Neural cell (in vitro differentiated cells): Measurements from ENCODE around the gene SLC6A15. TPM values are rescaled to one million over a fixed set of nuclear protein-coding genes. Genes with fewer than 3 reads are reported as not detected.

Source experiments
- H2AFZ ChIP-seq: fragments of 200-600, 300-800 bp; sonication (generic), shearing (Covaris generic); 2 replicates; pipeline ENCODE4 v1.6.0; 2014; ENCODE audit warnings: low read depth, mild to moderate bottlenecking, antibody characterized with exemption, low read length, moderate library complexity
- H3F3A ChIP-seq: fragments of 200-600 bp; shearing (Covaris generic); 2 replicates; pipeline ENCODE4 v1.6.1; 2016; ENCODE audit warnings: mild to moderate bottlenecking, moderate library complexity, mixed read lengths, antibody characterized with exemption, low read length; ENCODE audit not compliant: insufficient read depth, poor library complexity, severe bottlenecking
- H3K27ac ChIP-seq: fragments of 200-600, 300-800 bp; sonication (generic), shearing (Covaris generic); 2 replicates; pipeline ENCODE4 v1.5.1; 2014; ENCODE audit warnings: mild to moderate bottlenecking, low read length, moderate library complexity
- H3K27me3 ChIP-seq: fragments of 300-800, 200-600 bp; sonication (generic), shearing (Covaris generic); 2 replicates; pipeline ENCODE4 v1.6.0; 2014; ENCODE audit warnings: mild to moderate bottlenecking, low read depth, low read length, moderate library complexity; ENCODE audit not compliant: insufficient read depth
- H3K36me3 ChIP-seq: fragments of 300-800, 200-600 bp; sonication (generic), shearing (Covaris generic); 2 replicates; pipeline ENCODE4 v1.5.1; 2014; ENCODE audit warnings: mild to moderate bottlenecking, antibody characterized with exemption, low read length, moderate library complexity; ENCODE audit not compliant: insufficient read depth
- H3K4me2 ChIP-seq: fragments of 300-800, 200-600 bp; sonication (generic), shearing (Covaris generic); 2 replicates; pipeline ENCODE4 v1.6.0; 2014; ENCODE audit warnings: mild to moderate bottlenecking, low read length
- H3K4me3 ChIP-seq: fragments of 300-800, 200-600 bp; sonication (generic), shearing (Covaris generic); 2 replicates; pipeline ENCODE4 v1.5.1; 2014; ENCODE audit warnings: mild to moderate bottlenecking, low read length, moderate library complexity
- H3K79me2 ChIP-seq: fragments of 200-600 bp; shearing (Covaris generic); replicated peaks from 2 replicates; pipeline ENCODE4 v1.6.0; 2014; ENCODE audit warnings: mild to moderate bottlenecking, low read length, moderate library complexity; ENCODE audit not compliant: insufficient read depth
- H3K9ac ChIP-seq: fragments of 300-800, 200-600 bp; sonication (generic), shearing (Covaris generic); 2 replicates; pipeline ENCODE4 v1.6.1; 2016; ENCODE audit warnings: mild to moderate bottlenecking, low read length, mixed read lengths
- H3K9me2 ChIP-seq: fragments of 200-600 bp; shearing (Covaris generic); 2 replicates; pipeline ENCODE4 v1.6.1; 2016; ENCODE audit warnings: mild to moderate bottlenecking, low read length, mixed read lengths; ENCODE audit not compliant: insufficient read depth
- H3K9me3 ChIP-seq: fragments of 200-600, 300-800 bp; sonication (generic), shearing (Covaris generic); 2 replicates; pipeline ENCODE4 v1.6.1; 2016; ENCODE audit warnings: mild to moderate bottlenecking, mixed run types, low read length, moderate library complexity, mixed read lengths
- H4K20me1 ChIP-seq: fragments of 200-600 bp; shearing (Covaris generic); 2 replicates; pipeline ENCODE4 v1.6.1; 2016; ENCODE audit warnings: mild to moderate bottlenecking, mixed run types; ENCODE audit not compliant: insufficient read depth
- EP300 ChIP-seq: fragments of 450-650 bp; conservative IDR thresholded peaks from 2 replicates; pipeline ENCODE4 v1.6.1; 2014; ENCODE audit warnings: antibody characterized with exemption, mild to moderate bottlenecking, moderate library complexity; ENCODE audit not compliant: poor library complexity, severe bottlenecking
- EZH2 ChIP-seq: fragments of 200-600, 300-800 bp; shearing (Covaris generic), sonication (generic); IDR thresholded peaks from 2 replicates; pipeline ENCODE4 v1.6.1; 2014; ENCODE audit warnings: antibody characterized with exemption, low read length, borderline replicate concordance, mild to moderate bottlenecking; ENCODE audit not compliant: insufficient read depth, poor library complexity, severe bottlenecking
- MXI1 ChIP-seq: fragments of 450-650 bp; conservative IDR thresholded peaks from 2 replicates; pipeline ENCODE4 v1.6.1; 2014; ENCODE audit warnings: antibody characterized with exemption, mild to moderate bottlenecking; ENCODE audit not compliant: poor library complexity, severe bottlenecking
- POLR2AphosphoS5 ChIP-seq: IDR thresholded peaks from 2 replicates; pipeline ENCODE4 v1.6.1; 2012
- RAD21 ChIP-seq: fragments of 450-650 bp; conservative IDR thresholded peaks from 2 replicates; pipeline ENCODE4 v1.6.1; 2014; ENCODE audit warnings: antibody characterized with exemption, mild to moderate bottlenecking, moderate library complexity
- SMC3 ChIP-seq: fragments of 450-650 bp; conservative IDR thresholded peaks from 2 replicates; pipeline ENCODE4 v1.6.1; 2014; ENCODE audit warnings: antibody characterized with exemption, mild to moderate bottlenecking, moderate library complexity; ENCODE audit not compliant: poor library complexity
- TAF1 ChIP-seq: IDR thresholded peaks from 2 replicates; pipeline ENCODE4 v1.6.1; 2012; ENCODE audit warnings: low read depth
- polyA plus RNA-seq: library from polyadenylated mRNA; depleted of rRNA; stranded (reverse); fragments of >200 nt; gene quantifications from 2 replicates; pipeline ENCODE4 v1.2.3, GENCODE V29; 2014
- TF ChIP-seq, protein P1 (sequence below): IDR thresholded peaks from 2 replicates; pipeline ENCODE4 v1.6.1; 2012; ENCODE audit warnings: borderline replicate concordance
- TF ChIP-seq, protein P2 (sequence below): fragments of 450-650 bp; IDR thresholded peaks from 2 replicates; pipeline ENCODE4 v1.5.1; 2014; ENCODE audit warnings: antibody characterized with exemption, mild to moderate bottlenecking, moderate library complexity; ENCODE audit not compliant: poor library complexity, severe bottlenecking

Gene SLC6A15
- polyA plus RNA-seq, 1 donor from 2014 or later: 11.4 TPM

DNA sequence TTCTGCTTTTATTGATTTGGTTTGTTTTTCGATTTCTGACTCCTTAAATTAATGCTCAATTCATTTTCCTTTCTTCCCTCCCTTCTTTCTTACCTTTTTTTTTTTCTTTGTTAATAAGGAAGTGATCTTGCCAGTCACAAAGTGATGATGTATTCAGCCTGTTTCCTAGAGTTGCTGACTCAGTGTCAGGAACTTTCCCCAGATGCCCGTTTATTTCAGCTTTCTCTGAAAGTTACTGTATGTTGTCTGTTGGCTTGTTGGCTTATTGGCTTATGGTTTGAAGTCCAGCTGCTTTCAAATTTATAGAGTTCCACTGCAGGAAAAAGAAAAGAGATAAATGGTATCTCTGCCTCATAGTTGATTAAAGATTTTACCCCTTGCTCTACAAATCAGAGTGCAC, 12.4 kb upstream of the SLC6A15 start:
- no peak overlapping the region for H2AFZ ChIP-seq
- no peak overlapping the region for H3K4me2 ChIP-seq

DNA sequence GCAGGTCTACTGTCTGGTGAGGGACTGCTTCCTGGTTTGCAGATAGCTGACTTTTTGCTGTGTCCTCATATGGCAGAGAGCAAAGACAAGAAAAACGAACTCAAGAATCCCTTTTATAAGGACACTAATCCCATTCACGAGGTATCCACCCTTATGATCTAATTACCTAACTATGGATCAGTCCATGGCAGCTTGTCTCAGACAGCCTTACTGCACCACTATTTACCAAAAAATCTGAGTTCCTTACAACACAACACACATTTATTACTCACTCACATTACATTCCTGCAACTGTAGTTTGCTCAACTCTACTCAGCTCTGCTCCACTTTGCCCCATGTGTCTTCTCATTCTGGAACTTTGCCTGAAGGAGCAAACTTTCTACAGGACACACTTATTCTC, 10.1 kb upstream of the SLC6A15 start:
- Histone ChIP-seq H3F3A (no peaks in the 10 kb centered on the region), H3K27me3 (no peaks in the 10 kb centered on the region), H3K9me2 (no peaks in the 10 kb centered on the region), H3K9me3 (no peaks in the 10 kb centered on the region), H4K20me1 (no peaks in the 10 kb centered on the region), H3K27ac (no peak overlapping the region), H3K4me2 (no peak overlapping the region), H2AFZ (no peak overlapping the region), H3K9ac (no peak overlapping the region), H3K79me2 (no peaks in the 10 kb centered on the region), H3K36me3 (no peaks in the 10 kb centered on the region), H3K4me3 (no peak overlapping the region)
- TF ChIP-seq EP300 (no peak), MXI1 (no peak), TAF1 (no peak), EZH2 (no peak), POLR2AphosphoS5 (no peak), RAD21 (no peak), SMC3 (no peak)
- TF ChIP-seq, protein P1, sequence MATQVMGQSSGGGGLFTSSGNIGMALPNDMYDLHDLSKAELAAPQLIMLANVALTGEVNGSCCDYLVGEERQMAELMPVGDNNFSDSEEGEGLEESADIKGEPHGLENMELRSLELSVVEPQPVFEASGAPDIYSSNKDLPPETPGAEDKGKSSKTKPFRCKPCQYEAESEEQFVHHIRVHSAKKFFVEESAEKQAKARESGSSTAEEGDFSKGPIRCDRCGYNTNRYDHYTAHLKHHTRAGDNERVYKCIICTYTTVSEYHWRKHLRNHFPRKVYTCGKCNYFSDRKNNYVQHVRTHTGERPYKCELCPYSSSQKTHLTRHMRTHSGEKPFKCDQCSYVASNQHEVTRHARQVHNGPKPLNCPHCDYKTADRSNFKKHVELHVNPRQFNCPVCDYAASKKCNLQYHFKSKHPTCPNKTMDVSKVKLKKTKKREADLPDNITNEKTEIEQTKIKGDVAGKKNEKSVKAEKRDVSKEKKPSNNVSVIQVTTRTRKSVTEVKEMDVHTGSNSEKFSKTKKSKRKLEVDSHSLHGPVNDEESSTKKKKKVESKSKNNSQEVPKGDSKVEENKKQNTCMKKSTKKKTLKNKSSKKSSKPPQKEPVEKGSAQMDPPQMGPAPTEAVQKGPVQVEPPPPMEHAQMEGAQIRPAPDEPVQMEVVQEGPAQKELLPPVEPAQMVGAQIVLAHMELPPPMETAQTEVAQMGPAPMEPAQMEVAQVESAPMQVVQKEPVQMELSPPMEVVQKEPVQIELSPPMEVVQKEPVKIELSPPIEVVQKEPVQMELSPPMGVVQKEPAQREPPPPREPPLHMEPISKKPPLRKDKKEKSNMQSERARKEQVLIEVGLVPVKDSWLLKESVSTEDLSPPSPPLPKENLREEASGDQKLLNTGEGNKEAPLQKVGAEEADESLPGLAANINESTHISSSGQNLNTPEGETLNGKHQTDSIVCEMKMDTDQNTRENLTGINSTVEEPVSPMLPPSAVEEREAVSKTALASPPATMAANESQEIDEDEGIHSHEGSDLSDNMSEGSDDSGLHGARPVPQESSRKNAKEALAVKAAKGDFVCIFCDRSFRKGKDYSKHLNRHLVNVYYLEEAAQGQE: no peak
- TF ChIP-seq, protein P2, sequence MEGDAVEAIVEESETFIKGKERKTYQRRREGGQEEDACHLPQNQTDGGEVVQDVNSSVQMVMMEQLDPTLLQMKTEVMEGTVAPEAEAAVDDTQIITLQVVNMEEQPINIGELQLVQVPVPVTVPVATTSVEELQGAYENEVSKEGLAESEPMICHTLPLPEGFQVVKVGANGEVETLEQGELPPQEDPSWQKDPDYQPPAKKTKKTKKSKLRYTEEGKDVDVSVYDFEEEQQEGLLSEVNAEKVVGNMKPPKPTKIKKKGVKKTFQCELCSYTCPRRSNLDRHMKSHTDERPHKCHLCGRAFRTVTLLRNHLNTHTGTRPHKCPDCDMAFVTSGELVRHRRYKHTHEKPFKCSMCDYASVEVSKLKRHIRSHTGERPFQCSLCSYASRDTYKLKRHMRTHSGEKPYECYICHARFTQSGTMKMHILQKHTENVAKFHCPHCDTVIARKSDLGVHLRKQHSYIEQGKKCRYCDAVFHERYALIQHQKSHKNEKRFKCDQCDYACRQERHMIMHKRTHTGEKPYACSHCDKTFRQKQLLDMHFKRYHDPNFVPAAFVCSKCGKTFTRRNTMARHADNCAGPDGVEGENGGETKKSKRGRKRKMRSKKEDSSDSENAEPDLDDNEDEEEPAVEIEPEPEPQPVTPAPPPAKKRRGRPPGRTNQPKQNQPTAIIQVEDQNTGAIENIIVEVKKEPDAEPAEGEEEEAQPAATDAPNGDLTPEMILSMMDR: no peak

More for the DNA sequence above, 12.4 kb upstream of the SLC6A15 start:
- Histone ChIP-seq H3K9me2 (no peaks in the 10 kb centered on the region), H3K9me3 (no peaks in the 10 kb centered on the region), H3F3A (no peaks in the 10 kb centered on the region), H3K79me2 (no peaks in the 10 kb centered on the region), H3K9ac (no peak overlapping the region), H3K4me3 (no peak overlapping the region), H4K20me1 (no peaks in the 10 kb centered on the region), H3K27me3 (no peaks in the 10 kb centered on the region), H3K27ac (no peak overlapping the region), H3K36me3 (no peaks in the 10 kb centered on the region)
- TF ChIP-seq EP300: no peak
- TF ChIP-seq MXI1: no peak
- TF ChIP-seq, protein P2: no peak
- TF ChIP-seq, protein P1: no peak
- no peak for TF ChIP-seq POLR2AphosphoS5
- no peak for TF ChIP-seq RAD21
- TF ChIP-seq SMC3: no peak
- no peak for TF ChIP-seq TAF1
- TF ChIP-seq EZH2: no peak
